Brain pericyte (primary cell): ENCODE results near the gene ZNF892.
"Not testable (repeated sequence)": the region's sequence is repeated elsewhere in the genome, so short reads cannot be mapped to it uniquely, and the experiment has no call there.

Source experiments
- DNase-seq: peaks from one replicate; pipeline ENCODE4 v3.0.0-alpha.2; 2012; ENCODE audit warnings: low read depth, low spot score

The ZNF892 gene

DNA sequence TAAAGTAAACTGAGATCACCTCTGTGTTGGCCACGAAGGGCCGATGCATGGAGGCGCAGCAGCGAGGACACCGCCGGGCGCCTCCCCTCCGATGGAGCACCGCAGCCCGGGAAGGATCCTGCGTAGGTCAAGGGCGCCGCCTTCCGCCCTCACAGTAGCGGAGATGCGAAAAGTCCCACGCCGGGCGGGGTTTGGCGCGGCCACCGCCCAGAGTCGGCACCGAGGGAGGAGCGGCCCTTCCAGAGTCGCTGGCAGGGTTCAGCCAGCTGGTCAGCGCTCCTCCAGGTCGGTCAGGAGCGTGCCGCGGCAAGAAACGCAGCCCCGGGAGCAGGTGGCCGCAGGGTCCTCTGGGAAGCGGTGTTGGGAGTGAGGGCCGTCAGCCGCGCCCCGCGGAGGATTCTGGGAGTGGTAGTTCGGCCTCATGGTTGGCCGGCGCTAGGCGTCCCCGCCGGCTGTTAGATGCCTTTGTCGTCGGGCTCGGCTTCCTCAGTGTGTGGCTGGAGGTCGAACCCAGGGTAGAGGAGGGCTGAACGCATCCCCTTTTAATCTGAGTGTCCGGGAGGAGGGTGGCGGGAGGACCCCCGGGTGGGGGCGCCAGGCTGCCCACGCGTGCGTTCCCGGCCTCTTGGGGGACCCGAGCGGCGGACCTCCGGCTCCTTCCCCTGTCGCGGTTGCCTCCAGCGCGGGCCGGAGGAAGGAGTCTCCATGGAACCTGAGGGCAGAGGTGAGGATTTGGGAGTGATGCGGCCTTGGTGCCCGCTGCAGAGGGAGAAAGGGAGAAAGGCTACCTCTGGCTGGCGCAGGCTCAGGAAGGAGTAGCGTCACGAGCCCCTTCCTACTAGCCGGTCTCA, at the start of gene ZNF892:
Gene ZNF892, plus strand, starts transcription at position 411 of the 851 bp plus-strand sequence. Its CDS starts 295 bp downstream, at position 706.
- DNase-seq: peak; percentile 38

DNA sequence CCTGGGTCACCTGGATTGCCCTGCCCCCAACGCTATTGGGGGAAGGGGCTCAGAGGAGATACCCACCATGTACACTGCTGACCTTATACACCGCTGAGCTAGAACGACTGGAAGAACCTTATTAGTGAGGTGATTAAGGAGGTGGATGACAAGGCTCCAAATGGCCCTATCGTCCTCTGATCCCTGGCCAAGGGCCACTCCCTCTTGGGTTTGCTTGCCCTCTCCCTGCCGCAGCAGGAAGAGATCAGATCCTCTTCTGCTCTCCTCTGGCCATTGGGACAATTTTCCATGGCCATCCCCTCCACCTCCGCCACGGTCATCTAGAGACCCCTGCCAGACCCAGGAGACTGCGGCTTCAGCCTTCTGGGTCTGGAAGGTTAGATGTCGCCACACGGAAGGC, 48.9 kb upstream of the ZNF892 start:
- no peak for DNase-seq

DNA sequence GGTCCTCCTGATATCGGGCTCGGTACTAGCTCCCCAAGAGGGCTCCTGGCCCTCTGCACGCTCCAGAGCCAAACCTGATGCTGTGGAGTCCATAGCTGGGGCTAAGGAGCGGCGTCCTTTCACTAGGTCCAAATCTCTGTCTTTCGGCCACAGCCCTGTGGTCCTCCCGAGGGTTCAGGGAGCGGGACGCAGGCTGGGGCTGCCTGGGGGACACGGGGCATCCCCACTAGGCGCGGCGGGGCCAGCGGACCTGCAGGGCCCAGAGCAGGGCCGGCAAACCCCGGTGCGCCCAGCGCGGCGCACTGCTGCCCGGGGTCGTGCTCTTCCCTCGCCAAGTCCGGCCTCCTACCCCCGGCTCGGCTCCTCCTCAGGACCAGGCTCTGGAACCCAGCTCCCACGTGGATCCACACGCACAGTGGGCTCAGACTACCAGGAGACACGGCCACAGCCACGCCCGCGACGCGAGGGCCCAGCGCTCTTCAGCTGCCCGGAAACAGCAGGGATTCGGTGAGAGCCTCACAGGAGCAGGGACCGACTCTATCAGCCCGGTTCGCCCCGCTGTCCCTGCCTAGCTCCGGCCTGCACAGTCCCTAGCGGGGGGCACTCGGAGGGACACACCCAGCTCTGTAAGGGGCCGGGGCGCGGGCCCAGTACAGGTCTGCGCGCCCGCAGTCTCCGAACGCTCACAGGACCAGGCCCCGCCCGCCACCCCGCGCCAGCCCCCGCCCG, 48.3 kb upstream of the ZNF892 start:
- no peak for DNase-seq

DNA sequence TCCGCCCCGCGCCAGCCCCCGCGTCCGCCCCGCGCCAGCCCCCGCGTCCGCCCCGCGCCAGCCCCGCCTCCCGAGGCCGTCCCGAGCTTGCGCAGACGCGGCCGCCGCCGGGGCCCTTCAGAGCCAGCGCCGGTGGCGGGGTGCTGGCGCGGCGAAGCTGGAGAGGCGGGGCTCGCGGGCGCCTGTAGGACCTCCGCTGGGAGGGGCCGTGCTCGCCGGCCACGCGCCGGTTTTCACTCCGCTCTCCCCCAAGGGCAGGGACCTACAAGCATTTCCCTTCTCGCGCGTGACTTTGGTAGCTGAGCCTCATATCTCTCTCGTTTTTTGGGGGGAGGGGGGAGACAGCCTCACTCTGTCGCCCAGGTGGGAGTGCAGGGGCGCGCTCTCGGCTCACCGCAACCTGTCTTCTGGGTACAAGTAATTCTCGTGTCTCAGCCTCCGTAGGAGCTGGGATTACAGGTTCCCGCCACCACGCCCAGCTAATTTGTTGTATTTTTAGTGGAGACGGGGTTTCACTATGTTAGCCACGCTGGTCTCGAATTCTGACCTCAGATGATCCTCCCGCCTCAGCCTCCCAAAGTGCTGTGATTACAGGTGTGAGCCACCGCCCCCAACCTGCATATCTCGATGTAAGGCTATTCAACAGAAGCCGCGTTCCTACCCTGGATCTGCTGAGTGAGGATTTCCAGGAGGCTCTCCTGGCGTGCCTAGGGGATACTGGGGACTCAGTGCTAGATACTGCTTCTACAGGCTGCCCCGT, 47.5 kb upstream of the ZNF892 start, which contains the start of gene ZNF514:
Gene ZNF514, minus strand, starts transcription at position 159 of the 760 bp plus-strand sequence. CDS start 6,595 bp downstream, outside the sequence.
- DNase-seq: no peak

DNA sequence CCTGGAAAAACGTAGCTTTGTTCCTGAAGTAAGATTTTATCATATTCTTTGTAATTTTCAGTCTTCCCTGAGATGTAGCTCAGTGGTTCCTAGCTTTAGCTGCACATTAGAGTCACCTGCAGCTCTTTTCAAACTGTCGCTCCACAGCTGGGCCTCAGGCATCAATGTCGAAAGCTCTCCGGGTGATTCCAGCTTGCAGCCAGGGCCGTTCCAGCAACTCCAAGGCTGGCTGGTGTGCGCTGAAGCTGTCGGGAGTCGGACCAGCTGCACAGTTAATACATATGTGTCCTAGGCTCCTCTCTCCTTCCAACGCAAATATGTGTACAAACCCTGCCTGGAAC, 42.3 kb upstream of the ZNF892 start:
- DNase-seq: no peak

DNA sequence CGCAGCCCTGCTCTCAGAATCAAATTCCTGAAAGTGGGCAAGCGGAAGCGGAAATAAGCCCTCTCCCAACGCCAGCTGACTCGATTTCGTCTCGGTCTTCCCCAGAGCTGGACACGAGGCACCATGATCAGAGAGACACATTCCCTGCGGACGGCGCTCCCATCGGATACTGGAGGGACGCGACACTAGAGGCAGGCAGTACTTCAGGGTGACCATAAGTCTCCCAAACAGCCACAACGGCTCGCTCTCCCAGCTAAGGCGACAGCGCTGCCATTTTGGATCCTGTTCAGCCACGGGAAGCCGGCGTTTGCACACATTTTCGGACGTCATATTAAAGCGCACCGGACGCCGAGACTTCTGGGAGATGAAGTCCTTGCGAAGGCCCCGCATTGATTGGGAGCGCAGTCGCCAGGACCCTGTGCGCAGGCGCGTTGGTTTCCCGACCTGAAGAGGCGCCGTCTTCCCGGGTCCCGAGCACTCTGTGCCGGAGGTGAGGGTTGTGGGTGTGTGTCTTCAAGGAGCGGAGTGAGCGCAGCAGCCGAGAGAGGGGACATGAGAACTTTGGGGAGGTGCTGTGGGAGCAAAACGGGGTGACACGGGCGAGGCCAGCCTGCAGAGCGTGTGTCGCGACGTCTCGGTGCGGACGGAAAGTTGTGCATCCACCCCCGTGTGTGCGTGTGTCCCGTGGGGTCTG, 41.8 kb upstream of the ZNF892 start, which contains the start of gene ZNF2:
Gene ZNF2, plus strand, starts transcription at position 439 of the 694 bp plus-strand sequence. CDS start 10,418 bp downstream, outside the sequence.
- peak; percentile 89 for DNase-seq

DNA sequence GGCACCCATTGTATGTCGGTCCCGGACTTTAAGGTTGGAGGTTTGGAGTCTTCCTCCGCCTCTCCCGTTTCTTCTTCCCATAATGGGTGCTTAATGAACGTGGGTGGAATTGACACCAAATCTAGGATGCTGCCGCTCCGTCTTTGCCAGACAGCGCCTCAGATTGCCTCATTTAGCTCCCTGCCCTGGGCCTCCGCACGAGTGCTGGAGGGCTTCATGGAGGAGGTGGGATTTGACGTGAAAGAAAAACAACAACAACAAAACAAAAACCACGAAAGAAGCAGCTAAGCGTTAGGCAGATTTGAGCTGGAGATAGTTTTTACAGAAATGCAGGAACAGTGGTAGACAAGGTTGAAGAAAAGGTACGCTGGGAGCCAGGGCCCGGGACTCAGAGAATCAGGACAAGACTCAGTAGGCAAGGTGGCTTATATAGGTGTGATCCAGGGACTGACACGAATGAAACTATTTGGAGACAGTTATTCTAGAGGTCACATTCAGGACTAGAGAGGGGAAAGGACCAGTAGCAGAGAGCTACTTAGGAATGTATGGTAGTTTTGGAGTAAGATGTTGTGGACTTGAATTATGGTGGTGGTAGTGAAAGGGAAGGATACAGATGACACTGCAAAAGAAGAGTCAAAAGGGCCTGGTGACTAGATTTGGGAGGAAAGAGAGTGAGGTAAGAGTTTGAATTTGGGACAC, 41.1 kb upstream of the ZNF892 start:
- DNase-seq: no peak

DNA sequence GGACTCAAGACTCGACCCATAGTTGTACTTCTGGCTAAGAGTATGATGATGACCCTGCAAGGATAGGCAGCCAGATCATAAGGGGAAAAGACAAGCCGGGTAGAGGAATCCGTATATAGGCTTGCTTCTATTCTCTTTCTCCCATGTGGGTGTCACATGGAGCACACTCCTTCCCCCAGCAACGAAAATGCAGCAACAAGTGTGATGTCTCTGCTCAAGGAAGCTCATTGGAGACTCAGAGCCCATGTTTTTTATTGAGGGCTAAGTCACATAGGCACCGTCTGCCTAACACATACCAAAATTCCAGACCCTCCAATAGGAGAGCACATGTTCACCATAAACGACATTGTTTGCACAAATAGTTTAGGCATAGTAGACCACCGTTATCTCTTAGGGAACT, 35.4 kb upstream of the ZNF892 start:
- DNase-seq: no peak

DNA sequence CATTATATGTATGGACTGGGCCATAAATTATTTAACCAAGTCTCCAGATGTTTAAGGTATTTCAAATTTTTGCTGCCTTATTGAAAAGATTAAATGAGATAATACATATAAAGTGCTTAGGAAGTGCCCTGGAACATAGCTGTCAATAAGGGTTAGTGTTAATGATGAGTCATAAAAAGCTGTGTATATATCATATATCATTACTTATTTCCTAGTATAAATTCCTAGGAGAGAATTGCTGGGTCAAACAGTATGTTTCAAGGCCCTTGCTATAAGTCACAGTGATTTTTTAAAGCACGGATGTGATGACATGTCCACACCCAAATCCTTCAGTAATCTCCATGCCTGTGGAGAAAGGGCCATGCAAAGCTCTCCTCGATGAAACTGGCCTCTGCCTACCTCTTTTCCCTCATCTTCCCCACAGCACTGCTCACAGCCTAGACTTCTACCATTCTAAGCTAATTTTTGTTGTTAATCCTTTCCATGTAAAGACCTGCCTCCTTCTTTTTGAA, 33.2 kb upstream of the ZNF892 start:
- no peak for DNase-seq

DNA sequence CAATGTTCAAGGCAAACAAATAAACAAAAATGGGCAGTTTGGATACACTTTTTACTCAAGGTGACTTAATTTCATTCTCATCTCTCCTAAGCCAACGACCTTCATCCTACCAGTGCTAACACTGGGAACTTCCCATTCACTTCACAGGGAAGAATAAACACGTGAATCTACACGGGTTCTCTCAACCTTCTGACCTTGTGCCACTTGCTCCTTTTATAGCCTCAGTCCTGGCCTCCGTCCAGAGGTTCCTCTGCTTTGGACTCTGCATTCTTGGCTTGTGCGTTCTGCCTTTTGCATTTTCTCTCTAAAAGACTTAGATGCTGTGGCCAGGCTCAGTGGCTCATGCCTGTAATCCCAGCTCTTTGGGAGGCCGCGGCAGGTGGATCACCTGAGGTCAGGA, 27.9 kb upstream of the ZNF892 start:
- no peak for DNase-seq

DNA sequence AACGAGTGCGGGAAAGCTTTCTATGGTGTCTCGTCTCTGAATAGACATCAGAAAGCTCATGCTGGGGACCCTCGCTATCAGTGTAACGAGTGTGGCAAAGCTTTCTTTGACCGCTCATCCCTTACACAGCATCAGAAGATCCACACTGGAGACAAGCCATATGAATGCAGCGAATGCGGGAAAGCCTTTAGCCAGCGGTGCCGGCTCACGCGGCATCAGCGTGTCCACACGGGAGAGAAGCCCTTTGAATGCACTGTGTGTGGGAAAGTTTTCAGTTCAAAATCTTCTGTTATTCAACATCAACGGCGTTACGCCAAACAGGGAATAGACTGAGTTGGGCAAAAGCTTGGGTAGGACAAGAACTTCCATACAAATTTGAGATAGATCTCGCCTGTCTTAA, 25.5 kb upstream of the ZNF892 start:
- no peak for DNase-seq

DNA sequence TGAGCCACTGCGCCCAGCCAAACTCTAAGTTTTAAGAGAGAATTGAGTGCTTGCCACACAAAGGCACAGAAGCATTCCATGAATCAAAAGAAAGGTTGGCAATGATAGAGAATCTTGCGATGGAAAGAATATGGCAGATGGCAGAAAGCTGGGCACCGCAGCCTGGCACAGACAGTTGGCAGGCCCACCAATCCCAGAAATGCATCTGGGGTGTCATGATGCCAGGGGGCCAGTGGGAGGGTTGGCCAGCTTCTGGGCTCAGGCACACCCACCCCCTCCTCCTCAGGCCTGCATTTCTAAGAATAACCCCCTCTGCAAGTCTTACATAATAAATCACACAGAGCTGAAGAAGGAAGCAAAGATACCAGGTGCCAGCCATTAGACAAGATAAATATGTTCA, 22.1 kb upstream of the ZNF892 start:
- no peak for DNase-seq

DNA sequence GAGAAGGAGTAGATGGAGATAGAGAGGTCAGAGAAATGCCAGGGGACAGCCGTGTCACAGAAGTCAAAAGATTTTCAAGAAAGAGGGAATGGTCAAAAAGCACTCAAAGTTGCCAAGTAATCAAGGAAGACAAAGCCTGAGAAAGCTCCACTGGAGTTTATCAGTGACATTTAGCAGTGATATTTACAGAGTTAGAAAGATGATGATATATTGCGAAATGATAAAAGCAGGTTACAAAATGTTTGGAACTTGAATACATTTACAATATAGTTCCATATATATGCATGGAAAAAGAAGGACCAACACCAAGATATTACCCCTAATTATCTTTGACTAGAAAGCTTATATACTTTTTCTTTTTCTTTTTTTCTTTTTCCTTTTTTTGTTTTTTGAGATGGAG, 21.3 kb upstream of the ZNF892 start:
- no peak for DNase-seq

DNA sequence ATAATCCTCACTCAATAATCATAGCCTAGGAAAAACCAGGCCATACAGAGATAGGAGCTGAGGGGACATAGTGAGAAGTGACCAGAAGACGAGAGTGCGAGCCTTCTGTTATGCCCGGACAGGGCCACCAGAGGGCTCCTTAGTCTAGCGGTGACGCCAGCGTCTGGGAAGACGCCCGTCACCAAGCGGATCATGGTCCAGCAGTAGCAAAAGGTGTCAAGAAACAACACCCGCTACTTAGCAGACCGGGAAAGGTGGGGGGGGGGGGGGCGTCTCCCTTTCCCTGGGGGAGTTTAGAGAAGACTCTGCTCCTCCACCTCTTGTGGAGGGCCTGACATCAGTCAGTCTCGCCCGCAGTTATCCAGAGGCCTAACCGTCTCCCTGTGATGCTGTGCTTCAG, 14.4 kb upstream of the ZNF892 start:
- DNase-seq: not testable (repeated sequence)

DNA sequence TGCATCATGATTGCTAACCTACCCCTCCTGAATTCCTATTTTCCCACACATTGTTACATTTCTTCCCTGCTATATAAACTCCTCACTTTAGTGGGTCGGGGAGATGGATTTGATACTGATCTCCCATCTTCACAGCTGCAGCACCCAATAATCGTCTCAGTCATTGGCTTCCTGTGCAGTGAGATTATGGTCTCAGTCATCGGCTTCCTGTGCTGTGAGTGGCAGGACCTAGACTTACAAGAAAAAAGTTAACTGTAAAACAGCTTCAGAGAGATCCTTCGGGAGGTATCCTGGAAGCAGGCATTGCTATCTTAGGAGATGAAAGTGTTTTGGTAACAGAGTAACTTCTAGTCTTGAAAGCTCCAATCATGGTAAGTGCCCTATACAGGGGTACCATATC, 3.4 kb upstream of the ZNF892 start:
- no peak for DNase-seq

DNA sequence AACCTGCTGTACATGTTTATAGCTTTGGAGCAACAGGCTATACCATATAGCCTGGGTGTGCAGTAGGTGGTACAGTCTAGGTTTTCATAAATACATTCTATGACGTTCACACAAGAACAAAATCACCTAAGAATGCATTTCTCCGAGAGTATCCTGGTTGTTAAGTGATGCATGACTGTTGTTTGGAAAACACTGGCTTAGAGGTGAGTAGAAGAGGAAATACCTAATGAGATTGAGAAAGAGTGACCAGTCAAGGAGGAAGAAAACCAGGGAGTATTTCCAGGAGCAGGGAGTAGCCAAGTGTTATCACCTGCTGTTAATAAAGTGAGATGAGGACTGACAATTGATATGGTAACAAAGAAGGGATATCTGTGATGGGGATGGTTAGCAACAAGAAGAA, 2.9 kb upstream of the ZNF892 start:
- no peak for DNase-seq

DNA sequence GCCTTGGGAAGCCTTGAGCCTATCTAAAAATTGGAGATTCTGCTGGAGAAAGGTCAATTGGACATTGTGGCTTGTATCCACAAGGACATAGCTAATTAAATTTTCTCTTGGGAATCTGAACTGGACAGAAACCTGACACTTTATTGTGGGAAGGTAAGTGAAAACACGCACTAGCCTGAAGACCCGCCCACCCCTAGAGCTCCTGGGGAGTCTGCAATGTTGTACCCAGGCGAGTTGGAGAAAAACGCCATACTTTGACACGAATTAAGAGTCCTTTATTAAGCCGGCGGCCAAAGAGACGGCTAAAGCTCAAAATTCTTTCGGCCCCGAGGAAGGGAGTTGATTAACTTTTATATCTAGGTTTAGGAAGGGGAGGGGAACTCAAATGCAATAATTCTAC, 1.2 kb upstream of the ZNF892 start:
- no peak for DNase-seq

DNA sequence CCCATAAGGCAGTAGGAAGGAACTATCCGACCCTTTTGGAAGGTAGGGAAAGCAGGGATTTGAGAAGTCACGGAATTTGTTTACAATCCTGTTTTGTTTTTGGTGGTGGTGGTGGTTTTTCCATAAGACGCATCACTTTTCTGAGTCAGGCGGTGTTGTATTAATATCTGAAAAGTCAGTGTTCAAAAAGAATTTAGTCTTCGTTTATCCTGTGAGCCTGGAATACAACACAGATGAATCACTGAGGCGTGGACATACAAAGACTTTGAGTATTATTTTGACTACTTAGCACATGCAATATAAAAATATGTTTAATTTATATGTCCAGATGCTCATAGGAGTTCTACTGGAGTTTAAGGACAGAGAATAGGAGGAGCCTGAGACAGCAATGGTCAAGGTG, 785 bp downstream of the ZNF892 start:
- no peak for DNase-seq

DNA sequence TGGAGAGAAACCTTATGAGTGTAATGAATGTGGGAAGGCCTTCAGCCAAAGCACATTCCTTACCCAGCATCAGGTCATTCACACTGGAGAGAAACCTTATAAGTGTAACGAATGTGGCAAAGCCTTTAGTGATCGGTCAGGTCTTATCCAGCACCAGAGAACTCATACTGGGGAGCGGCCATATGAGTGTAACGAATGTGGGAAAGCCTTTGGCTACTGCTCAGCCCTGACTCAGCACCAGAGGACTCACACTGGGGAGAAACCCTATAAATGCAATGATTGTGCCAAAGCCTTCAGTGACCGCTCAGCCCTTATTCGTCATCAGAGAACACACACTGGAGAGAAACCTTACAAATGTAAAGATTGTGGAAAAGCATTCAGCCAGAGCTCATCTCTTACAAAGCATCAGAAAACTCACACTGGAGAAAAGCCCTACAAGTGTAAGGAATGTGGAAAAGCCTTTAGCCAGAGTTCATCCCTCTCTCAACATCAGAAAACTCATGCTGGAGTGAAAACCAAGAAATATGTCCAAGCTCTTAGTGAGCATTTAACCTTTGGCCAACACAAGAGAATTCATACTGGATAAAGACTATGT, 7.8 kb downstream of the ZNF892 start:
- no peak for DNase-seq

DNA sequence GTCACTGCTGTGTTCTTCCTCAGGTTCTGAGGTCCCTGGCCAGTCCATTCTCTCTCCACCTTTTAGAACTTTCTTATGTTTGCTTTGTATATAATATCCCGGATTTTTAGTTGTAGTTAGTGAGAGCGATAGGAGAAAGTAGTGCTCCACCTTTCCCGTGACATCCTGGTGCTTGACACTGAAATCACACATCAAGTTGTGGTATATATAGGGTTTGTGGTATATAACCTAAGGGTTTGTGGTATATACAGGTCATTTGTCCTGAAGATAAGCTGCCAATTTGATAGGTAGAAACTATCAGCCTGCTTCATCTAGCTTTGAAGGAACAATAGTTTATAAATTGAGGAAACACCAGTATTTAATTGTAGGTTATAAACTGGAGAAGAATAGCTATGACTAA, 13.1 kb downstream of the ZNF892 start:
- no peak for DNase-seq
